GM12878 (cell line): ENCODE measurements around the gene PTPRF.

Experiments
- EZH2 ChIP-seq: IDR thresholded peaks from 2 replicates; pipeline ENCODE4 v1.6.1; 2012; ENCODE audit warnings: low read depth, mild to moderate bottlenecking, control low read depth, inconsistent platforms, low read length, borderline replicate concordance; ENCODE audit not compliant: control insufficient read depth
- FOS ChIP-seq: IDR thresholded peaks from 3 replicates; pipeline ENCODE4 v1.6.1; 2011; ENCODE audit warnings: borderline replicate concordance; ENCODE audit not compliant: insufficient read length; ENCODE audit errors: extremely low read depth
- HDAC6 ChIP-seq: fragments of 200-600 bp; sonication (generic); IDR thresholded peaks from one replicate; pipeline ENCODE4 v1.8.0; 2017; ENCODE audit warnings: antibody characterized with exemption; ENCODE audit not compliant: unreplicated experiment
- NR2C2 ChIP-seq: IDR thresholded peaks from 2 replicates; pipeline ENCODE4 v1.6.1; 2011; ENCODE audit warnings: borderline replicate concordance, low read depth; ENCODE audit not compliant: control insufficient read depth, insufficient read length
- POLR2A ChIP-seq: IDR thresholded peaks from 2 replicates; pipeline ENCODE4 v1.6.1; 2011; ENCODE audit warnings: low read depth, mild to moderate bottlenecking, low read length
- ZNF207 ChIP-seq: fragments of 450-650 bp; IDR thresholded peaks from 2 replicates; pipeline ENCODE4 v1.6.1; 2014; ENCODE audit warnings: antibody characterized with exemption, mild to moderate bottlenecking, borderline replicate concordance
- ZNF274 ChIP-seq: IDR thresholded peaks from one replicate; pipeline ENCODE4 v1.8.0; 2011; ENCODE audit not compliant: insufficient read length, insufficient read depth
- ZNF622 ChIP-seq: fragments of 450-650 bp; IDR thresholded peaks from 2 replicates; pipeline ENCODE4 v1.6.1; 2017; ENCODE audit warnings: mild to moderate bottlenecking, inconsistent platforms
- TF ChIP-seq, protein P1 (sequence below), 3 experiments: IDR thresholded peaks in 2 of 3; conservative IDR thresholded peaks in 1 of 3; 2 replicates each; pipeline ENCODE4 v1.5.1; 2011; ENCODE audit warnings: low read depth in 3 of 3, low read length in 3 of 3, mild to moderate bottlenecking in 3 of 3, control low read depth in 2 of 3, moderate library complexity in 2 of 3, inconsistent platforms in 1 of 3, mixed read lengths in 1 of 3; ENCODE audit not compliant: control insufficient read depth in 2 of 3, insufficient read depth in 1 of 3; ENCODE audit errors: extremely low read depth in 1 of 3

- TF ChIP-seq HDAC6: no peak
- TF ChIP-seq, protein P1, sequence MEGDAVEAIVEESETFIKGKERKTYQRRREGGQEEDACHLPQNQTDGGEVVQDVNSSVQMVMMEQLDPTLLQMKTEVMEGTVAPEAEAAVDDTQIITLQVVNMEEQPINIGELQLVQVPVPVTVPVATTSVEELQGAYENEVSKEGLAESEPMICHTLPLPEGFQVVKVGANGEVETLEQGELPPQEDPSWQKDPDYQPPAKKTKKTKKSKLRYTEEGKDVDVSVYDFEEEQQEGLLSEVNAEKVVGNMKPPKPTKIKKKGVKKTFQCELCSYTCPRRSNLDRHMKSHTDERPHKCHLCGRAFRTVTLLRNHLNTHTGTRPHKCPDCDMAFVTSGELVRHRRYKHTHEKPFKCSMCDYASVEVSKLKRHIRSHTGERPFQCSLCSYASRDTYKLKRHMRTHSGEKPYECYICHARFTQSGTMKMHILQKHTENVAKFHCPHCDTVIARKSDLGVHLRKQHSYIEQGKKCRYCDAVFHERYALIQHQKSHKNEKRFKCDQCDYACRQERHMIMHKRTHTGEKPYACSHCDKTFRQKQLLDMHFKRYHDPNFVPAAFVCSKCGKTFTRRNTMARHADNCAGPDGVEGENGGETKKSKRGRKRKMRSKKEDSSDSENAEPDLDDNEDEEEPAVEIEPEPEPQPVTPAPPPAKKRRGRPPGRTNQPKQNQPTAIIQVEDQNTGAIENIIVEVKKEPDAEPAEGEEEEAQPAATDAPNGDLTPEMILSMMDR (IDR thresholded peaks at IDR 0.05 in 2 of 3, conservative IDR thresholded peaks at IDR 0.05 in 1 of 3; ENCODE audit: control insufficient read depth in 2 of 3, extremely low read depth in 1 of 3, insufficient read depth in 1 of 3, low read depth in 3 of 3, low read length in 3 of 3): no peak
- TF ChIP-seq EZH2: no peak
- TF ChIP-seq ZNF274: no peak
- no peak for TF ChIP-seq POLR2A
- no peak for TF ChIP-seq ZNF622
- TF ChIP-seq ZNF207: no peak
- TF ChIP-seq FOS: no peak
- TF ChIP-seq NR2C2: no peak
Measured at GRCh38 chr1:43482215-43482614, 48.5 kb upstream of the PTPRF start.
